ENCODE measurements around the gene KIF27. TPM values are rescaled to one million over a fixed set of nuclear protein-coding genes. Genes with fewer than 3 reads are reported as not detected.
A peak's percentile ranks its signal among the peaks of the same experiment; 100 is the strongest.

The KIF27 gene
- polyA plus RNA-seq, 1 experiment = 2.1 TPM

DNA sequence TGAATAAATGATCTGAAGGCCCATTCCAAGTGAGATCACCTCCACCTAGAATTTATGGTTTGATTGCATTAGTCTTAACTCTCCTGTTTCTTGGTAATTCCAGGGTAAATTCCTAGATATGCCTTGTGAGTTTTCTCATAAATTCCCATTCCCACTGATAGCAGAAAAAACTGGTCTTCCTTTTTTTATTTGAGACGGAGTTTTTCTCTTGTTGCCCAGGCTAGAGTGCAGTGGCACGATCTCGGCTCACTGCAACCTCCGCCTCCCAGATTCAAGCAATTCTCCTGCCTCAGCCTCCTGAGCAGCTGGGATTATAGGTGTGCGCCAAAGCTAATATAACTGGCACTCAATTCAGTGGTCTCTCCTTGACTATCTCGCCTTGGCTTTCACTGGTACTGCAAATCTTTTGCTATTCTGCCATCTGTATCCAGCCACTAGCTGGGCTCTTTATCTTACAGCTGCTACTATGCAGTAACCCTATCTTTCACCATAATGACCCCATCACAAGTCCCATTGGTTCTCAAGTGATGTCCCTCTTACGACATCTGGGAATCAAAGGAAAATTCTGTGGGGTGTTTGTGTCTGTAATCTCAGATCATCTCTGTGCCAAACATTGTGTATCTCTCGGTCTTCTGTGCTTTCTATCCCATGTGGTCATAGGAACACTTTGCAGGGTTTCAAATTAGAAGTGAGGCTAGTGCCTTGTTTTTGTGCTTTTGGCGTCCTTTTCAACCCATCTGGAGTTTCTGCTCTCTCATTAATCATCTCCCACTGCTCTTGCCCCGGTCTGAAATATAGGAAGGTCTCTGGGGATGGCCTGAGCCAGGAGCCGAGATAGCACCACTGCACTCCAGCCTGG, 44.3 kb upstream of the KIF27 start:
- H3K27me3 ChIP-seq (ENCODE audit: control insufficient read depth, insufficient read depth, low read length) = no peaks in the 10 kb centered on the region
- H3K9me3 ChIP-seq (ENCODE audit: control insufficient read depth, insufficient read depth, low read length) = no peaks in the 10 kb centered on the region
- DNase-seq (ENCODE audit: low read depth, low spot score) = no peak
- peak overlapping the region; percentile 40 for H3K27ac ChIP-seq (ENCODE audit: low read depth, low read length)
- no peak overlapping the region for H3K4me3 ChIP-seq (ENCODE audit: low read depth, low read length)
- POLR2A ChIA-PET = interaction anchor here (1.5 to 1.6 kb wide), 2 partner anchors 15 to 296 kb away, joined by 5 to 6 read pairs; partner anchors contain the start of genes HNRNPK and RMI1
- TF ChIP-seq, protein P1, sequence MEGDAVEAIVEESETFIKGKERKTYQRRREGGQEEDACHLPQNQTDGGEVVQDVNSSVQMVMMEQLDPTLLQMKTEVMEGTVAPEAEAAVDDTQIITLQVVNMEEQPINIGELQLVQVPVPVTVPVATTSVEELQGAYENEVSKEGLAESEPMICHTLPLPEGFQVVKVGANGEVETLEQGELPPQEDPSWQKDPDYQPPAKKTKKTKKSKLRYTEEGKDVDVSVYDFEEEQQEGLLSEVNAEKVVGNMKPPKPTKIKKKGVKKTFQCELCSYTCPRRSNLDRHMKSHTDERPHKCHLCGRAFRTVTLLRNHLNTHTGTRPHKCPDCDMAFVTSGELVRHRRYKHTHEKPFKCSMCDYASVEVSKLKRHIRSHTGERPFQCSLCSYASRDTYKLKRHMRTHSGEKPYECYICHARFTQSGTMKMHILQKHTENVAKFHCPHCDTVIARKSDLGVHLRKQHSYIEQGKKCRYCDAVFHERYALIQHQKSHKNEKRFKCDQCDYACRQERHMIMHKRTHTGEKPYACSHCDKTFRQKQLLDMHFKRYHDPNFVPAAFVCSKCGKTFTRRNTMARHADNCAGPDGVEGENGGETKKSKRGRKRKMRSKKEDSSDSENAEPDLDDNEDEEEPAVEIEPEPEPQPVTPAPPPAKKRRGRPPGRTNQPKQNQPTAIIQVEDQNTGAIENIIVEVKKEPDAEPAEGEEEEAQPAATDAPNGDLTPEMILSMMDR (IDR thresholded peaks at IDR 0.05; ENCODE audit: low read depth, low read length) = no peak
- CTCF ChIA-PET = interaction anchor here (1.9 kb wide), 1 partner anchor 295 kb away, joined by 7 read pairs; no protein-coding TSS in a partner anchor

DNA sequence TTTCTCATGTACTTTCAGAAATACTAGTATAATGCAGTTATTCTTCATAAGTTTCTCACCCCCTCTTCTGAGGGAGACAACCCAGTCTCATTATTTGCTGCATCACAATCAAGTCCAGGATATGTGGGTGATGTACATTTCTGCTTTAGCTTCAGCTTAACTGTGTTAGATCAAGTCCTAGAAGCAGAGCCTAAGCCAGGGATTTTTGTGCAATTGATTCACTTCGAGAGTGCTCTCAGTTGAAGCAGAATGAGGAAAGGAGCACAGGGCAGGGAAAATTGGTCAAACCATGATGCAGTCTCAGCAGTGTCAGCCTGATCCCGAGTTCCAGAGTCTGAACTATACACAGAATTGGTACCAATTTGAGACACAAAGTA, 43.7 kb upstream of the KIF27 start:
- Histone ChIP-seq H3K27me3 (ENCODE audit: control insufficient read depth, insufficient read depth, low read length) (no peaks in the 10 kb centered on the region), H3K27ac (ENCODE audit: low read depth, low read length) (peak overlapping the region; percentile 40), H3K4me3 (ENCODE audit: low read depth, low read length) (no peak overlapping the region), H3K9me3 (ENCODE audit: control insufficient read depth, insufficient read depth, low read length) (no peaks in the 10 kb centered on the region)
- CTCF ChIA-PET = interaction anchor here (1.9 kb wide), 1 partner anchor 296 kb away, joined by 7 read pairs; no protein-coding TSS in a partner anchor
- POLR2A ChIA-PET = interaction anchor here (0.6 to 1.6 kb wide), 3 partner anchors 15 to 299 kb away, joined by 3 to 6 read pairs (median 5); partner anchors contain the start of genes HNRNPK and RMI1
- DNase-seq (ENCODE audit: low read depth, low spot score) = no peak
- TF ChIP-seq, protein P1 (IDR thresholded peaks at IDR 0.05; ENCODE audit: low read depth, low read length) = no peak

DNA sequence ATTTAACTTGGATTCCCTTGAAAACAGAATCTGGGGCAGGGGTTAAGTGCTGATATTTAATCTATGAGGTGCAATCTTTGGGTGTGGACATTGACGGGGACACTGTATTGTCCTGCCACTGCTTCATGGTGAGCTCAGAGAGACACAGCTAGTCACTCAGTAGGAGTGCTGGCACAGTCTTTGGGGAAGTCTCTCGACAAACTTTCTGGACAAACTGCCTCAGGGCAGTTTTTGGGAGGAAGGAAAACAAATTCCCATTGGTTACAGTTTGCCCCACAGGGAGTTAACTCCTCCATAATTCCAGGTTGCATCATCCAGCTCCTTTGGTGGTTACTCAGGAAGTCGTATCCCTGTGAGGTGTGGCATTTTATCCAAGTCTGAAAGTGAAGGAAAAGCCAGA, 40.9 kb upstream of the KIF27 start:
- H3K9me3 ChIP-seq (ENCODE audit: control insufficient read depth, insufficient read depth, low read length) = no peaks in the 10 kb centered on the region
- TF ChIP-seq, protein P1 (IDR thresholded peaks at IDR 0.05; ENCODE audit: low read depth, low read length) = no peak
- no peak for DNase-seq (ENCODE audit: low read depth, low spot score)
- CTCF ChIA-PET = interaction anchor here (0.7 to 2.8 kb wide), 3 partner anchors 199 to 353 kb away, joined by 3 to 22 read pairs (median 17); no protein-coding TSS in a partner anchor
- H3K27ac ChIP-seq (ENCODE audit: low read depth, low read length) = no peak overlapping the region
- POLR2A ChIA-PET = interaction anchor here (1.1 to 1.3 kb wide), 2 partner anchors 18 to 334 kb away, joined by 3 read pairs; partner anchors contain the start of genes HNRNPK and RMI1
- H3K27me3 ChIP-seq (ENCODE audit: control insufficient read depth, insufficient read depth, low read length) = no peaks in the 10 kb centered on the region
- H3K4me3 ChIP-seq (ENCODE audit: low read depth, low read length) = no peak overlapping the region

DNA sequence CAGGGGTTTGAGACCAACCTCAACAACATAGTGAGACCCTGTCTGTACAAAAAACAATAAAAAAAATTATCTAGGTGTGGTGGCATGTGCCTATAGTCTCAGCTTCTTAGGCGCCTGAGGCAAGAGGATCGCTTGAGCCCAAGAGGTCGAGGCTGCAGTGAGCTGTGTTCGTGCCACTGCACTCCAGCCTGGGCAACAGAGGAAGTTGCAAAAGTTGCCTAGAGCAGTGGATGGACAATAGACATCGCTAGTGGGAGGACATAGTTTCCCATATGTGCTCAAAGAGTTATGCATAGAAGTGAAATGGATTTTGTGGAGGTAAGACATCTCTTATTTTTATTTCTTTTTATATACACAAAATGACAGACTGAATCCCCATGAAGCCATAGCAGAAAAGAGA, 39.8 kb upstream of the KIF27 start:
- Histone ChIP-seq H3K9me3 (ENCODE audit: control insufficient read depth, insufficient read depth, low read length) (peaks cover 5% of the 10 kb centered on the region; the same call in 1 of the 2 replicates), H3K27me3 (ENCODE audit: control insufficient read depth, insufficient read depth, low read length) (no peaks in the 10 kb centered on the region), H3K27ac (ENCODE audit: low read depth, low read length) (no peak overlapping the region), H3K4me3 (ENCODE audit: low read depth, low read length) (no peak overlapping the region)
- DNase-seq (ENCODE audit: low read depth, low spot score) = no peak
- CTCF ChIA-PET = interaction anchor here (0.8 to 1.1 kb wide), 3 partner anchors 212 to 354 kb away, joined by 3 to 6 read pairs (median 3); no protein-coding TSS in a partner anchor
- POLR2A ChIA-PET = no interaction called here
- TF ChIP-seq, protein P1 (IDR thresholded peaks at IDR 0.05; ENCODE audit: low read depth, low read length) = no peak
